WTC11 (cell line): ENCODE data around the gene PEX10. TPM values are rescaled to one million over a fixed set of nuclear protein-coding genes. Genes with fewer than 3 reads are reported as not detected.

Experiments used
- AFF4 ChIP-seq: sonication (generic); formaldehyde crosslinking; IDR thresholded peaks from 2 replicates; pipeline ENCODE4 v1.8.1; 2023; ENCODE audit warnings: mild to moderate bottlenecking, missing genetic modification reagents, borderline replicate concordance
- ARID4B ChIP-seq: sonication (generic); formaldehyde crosslinking; IDR thresholded peaks from 2 replicates; pipeline ENCODE4 v1.8.0; 2023; ENCODE audit warnings: missing genetic modification reagents, mild to moderate bottlenecking, borderline replicate concordance
- ATF6 ChIP-seq: sonication (generic); formaldehyde crosslinking; IDR thresholded peaks from 2 replicates; pipeline ENCODE4 v1.8.1; 2023; ENCODE audit warnings: mild to moderate bottlenecking, missing genetic modification reagents
- E2F4 ChIP-seq: sonication (generic); formaldehyde crosslinking; IDR thresholded peaks from 2 replicates; pipeline ENCODE4 v1.8.1; 2022; ENCODE audit warnings: low read depth, mild to moderate bottlenecking, moderate library complexity, missing genetic modification reagents, borderline replicate concordance
- IRF2 ChIP-seq: sonication (generic); formaldehyde crosslinking; IDR thresholded peaks from 2 replicates; pipeline ENCODE4 v1.8.0; 2022; ENCODE audit warnings: low read depth, missing genetic modification reagents, borderline replicate concordance
- KAT7 ChIP-seq: sonication (generic); formaldehyde crosslinking; IDR thresholded peaks from 2 replicates; pipeline ENCODE4 v1.8.1; 2023; ENCODE audit warnings: missing genetic modification reagents, mild to moderate bottlenecking, borderline replicate concordance
- MLX ChIP-seq: sonication (generic); formaldehyde crosslinking; IDR thresholded peaks from 2 replicates; pipeline ENCODE4 v1.8.1; 2023; ENCODE audit warnings: mild to moderate bottlenecking, missing genetic modification reagents, moderate library complexity
- MXD4 ChIP-seq: fragments of 250-450 bp; sonication (Bioruptor Pico); IDR thresholded peaks from 2 replicates; pipeline ENCODE4 v1.8.0; 2021; ENCODE audit warnings: mild to moderate bottlenecking, moderate library complexity, borderline replicate concordance
- MYBL2 ChIP-seq: sonication (generic); formaldehyde crosslinking; IDR thresholded peaks from 2 replicates; pipeline ENCODE4 v1.8.1; 2023; ENCODE audit warnings: mild to moderate bottlenecking, moderate library complexity, missing genetic modification reagents
- SOX15 ChIP-seq: fragments of 250-450 bp; sonication (Bioruptor Pico); IDR thresholded peaks from 2 replicates; pipeline ENCODE4 v1.9.0; 2021; ENCODE audit warnings: mild to moderate bottlenecking
- STAT6 ChIP-seq: sonication (generic); formaldehyde crosslinking; conservative IDR thresholded peaks from 2 replicates; pipeline ENCODE4 v1.8.1; 2023; ENCODE audit warnings: mild to moderate bottlenecking, low read depth, missing genetic modification reagents, moderate library complexity
- TEAD1 ChIP-seq: sonication (generic); formaldehyde crosslinking; IDR thresholded peaks from 2 replicates; pipeline ENCODE4 v1.8.0; 2022; ENCODE audit warnings: mild to moderate bottlenecking, missing genetic modification reagents
- ZBTB21 ChIP-seq: sonication (generic); formaldehyde crosslinking; IDR thresholded peaks from 2 replicates; pipeline ENCODE4 v1.8.1; 2023; ENCODE audit warnings: mild to moderate bottlenecking, missing genetic modification reagents, borderline replicate concordance
- total RNA-seq: library from RNA; stranded (reverse); gene quantifications from 3 replicates; pipeline ENCODE4 v1.2.3, GENCODE V29; 2021

Gene PEX10
- total RNA-seq, 1 experiment from 2014 or later, result 29.3 TPM

GRCh38 chr1:2411801-2412394 lies 466 bp downstream of the PEX10 start (continued):
- TF ChIP-seq E2F4 (CRISPR knock-in tag) (no peak; the same call in 1 of the 2 replicates), ARID4B (CRISPR knock-in tag) (0 out of 2 replicates have a peak, but pooled peaks have one; percentile 25), KAT7 (CRISPR knock-in tag) (0 out of 2 replicates have a peak, but pooled peaks have one; percentile 74), ATF6 (CRISPR knock-in tag) (no peak), SOX15 (CRISPR knock-in tag) (no peak), AFF4 (CRISPR knock-in tag) (no peak), MXD4 (CRISPR knock-in tag) (no peak), TEAD1 (CRISPR knock-in tag) (no peak; the same call in 1 of the 2 replicates), ZBTB21 (CRISPR knock-in tag) (0 out of 2 replicates have a peak, but pooled peaks have one; percentile 33), IRF2 (no peak), MLX (CRISPR knock-in tag) (no peak), MYBL2 (CRISPR knock-in tag) (no peak), STAT6 (CRISPR knock-in tag) (no peak)
